Fibroblast of lung (primary cell): ENCODE data around the gene CNR1.

ENCODE experiments used
- EZH2 ChIP-seq: IDR thresholded peaks from 2 replicates; pipeline ENCODE4 v1.5.1; 2012; ENCODE audit warnings: low read length, control low read depth, mild to moderate bottlenecking; ENCODE audit errors: missing control alignments
- TF ChIP-seq, protein P1 (sequence below), 2 donors: IDR thresholded peaks in 1 of 2; conservative IDR thresholded peaks in 1 of 2; 1 replicate in 1 of 2; 2 replicates in 1 of 2; pipeline ENCODE4 v1.5.1; 2011 to 2012; ENCODE audit warnings: low read length in 2 of 2, control low read depth in 1 of 2, inconsistent platforms in 1 of 2, low read depth in 1 of 2, mild to moderate bottlenecking in 1 of 2

DNA sequence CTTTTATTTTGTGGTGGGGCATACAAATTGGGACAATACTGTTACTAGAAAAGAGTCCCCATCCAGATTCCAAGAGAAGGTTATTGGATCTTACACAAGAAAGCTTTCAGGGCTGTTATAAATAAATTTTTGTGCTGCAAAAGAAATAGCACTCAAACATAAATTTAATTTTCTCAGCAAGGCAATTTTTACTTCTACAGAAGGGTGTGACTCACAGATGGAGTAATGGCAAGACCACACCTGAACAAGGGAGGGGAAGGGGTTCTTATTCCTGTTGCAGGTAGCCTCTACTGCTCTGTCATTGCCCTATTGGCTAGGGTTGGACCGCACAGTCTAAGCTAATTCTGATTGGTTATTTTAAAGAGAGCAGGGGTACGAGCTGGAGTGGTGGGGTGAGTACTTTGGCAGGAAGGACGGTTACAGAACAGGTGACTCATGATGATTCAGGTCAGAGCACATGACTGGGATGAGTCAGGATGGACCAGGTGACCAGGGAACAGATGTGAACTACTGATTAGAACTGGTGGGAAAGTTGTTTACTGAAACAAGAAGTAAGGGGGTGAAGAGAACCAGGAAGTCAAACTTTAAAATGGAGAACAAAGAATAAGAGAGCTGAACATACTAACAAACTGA, 41.1 kb downstream of the CNR1 start:
- TF ChIP-seq, protein P1, sequence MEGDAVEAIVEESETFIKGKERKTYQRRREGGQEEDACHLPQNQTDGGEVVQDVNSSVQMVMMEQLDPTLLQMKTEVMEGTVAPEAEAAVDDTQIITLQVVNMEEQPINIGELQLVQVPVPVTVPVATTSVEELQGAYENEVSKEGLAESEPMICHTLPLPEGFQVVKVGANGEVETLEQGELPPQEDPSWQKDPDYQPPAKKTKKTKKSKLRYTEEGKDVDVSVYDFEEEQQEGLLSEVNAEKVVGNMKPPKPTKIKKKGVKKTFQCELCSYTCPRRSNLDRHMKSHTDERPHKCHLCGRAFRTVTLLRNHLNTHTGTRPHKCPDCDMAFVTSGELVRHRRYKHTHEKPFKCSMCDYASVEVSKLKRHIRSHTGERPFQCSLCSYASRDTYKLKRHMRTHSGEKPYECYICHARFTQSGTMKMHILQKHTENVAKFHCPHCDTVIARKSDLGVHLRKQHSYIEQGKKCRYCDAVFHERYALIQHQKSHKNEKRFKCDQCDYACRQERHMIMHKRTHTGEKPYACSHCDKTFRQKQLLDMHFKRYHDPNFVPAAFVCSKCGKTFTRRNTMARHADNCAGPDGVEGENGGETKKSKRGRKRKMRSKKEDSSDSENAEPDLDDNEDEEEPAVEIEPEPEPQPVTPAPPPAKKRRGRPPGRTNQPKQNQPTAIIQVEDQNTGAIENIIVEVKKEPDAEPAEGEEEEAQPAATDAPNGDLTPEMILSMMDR (conservative IDR thresholded peaks at IDR 0.05 in 1 of 2, IDR thresholded peaks at IDR 0.05 in 1 of 2; ENCODE audit: low read depth in 1 of 2, low read length in 2 of 2), result no peak
- TF ChIP-seq EZH2, result no peak
